IMR-90 (cell line): ENCODE measurements around the gene PTEN. TPM values are rescaled to one million over a fixed set of nuclear protein-coding genes. Genes with fewer than 3 reads are reported as not detected.

ENCODE experiments used
- ATAC-seq: fragments of 200-7000 bp; cut with Tn5 transposase; 2 replicates; pipeline ENCODE4 v1.9.1; 2020; ENCODE audit warnings: low read depth, mild to moderate bottlenecking, moderate library complexity
- BruUV-seq: library from RNA; stranded (reverse); fragments of 400-500 nt; replicated peaks from 2 replicates; lab custom pipeline; 2021; lab: Mats Ljungman, UMichigan
- CTCF ChIA-PET: fragments of 300-600 bp; formaldehyde crosslinking; extraction: SDS; loops from one replicate; lab custom pipeline; 2021; ENCODE audit warnings: antibody characterized with exemption; lab: Yijun Ruan, JAX
- POLR2A ChIA-PET: fragments of 300-600 bp; sonication (Branson Sonifier 250); formaldehyde crosslinking; loops from one replicate; lab custom pipeline; 2022; ENCODE audit warnings: antibody characterized with exemption; ENCODE audit not compliant: unreplicated experiment; lab: Charles Lee
- DNase-seq: peaks from one replicate; pipeline ENCODE4 v3.0.0; 2013
- H2AFZ ChIP-seq: replicated peaks from 2 replicates; pipeline ENCODE3; 2013; ENCODE audit warnings: low read length, mild to moderate bottlenecking; ENCODE audit not compliant: poor library complexity
- H2AK5ac ChIP-seq: 2 replicates; pipeline ENCODE4 v1.6.1; 2013; ENCODE audit warnings: low read depth, low read length, inconsistent platforms
- H2AK9ac ChIP-seq: replicated peaks from 2 replicates; pipeline ENCODE3; 2013; ENCODE audit warnings: mild to moderate bottlenecking, low read depth, low read length, moderate library complexity; ENCODE audit not compliant: poor library complexity
- H2BK120ac ChIP-seq: 2 replicates; pipeline ENCODE4 v1.6.1; 2013; ENCODE audit warnings: low read depth, low read length, inconsistent platforms
- H2BK15ac ChIP-seq: 3 replicates; pipeline ENCODE4 v1.6.1; 2013; ENCODE audit warnings: low read depth, low read length, inconsistent platforms
- H2BK20ac ChIP-seq: 2 replicates; pipeline ENCODE4 v1.6.1; 2013; ENCODE audit warnings: low read depth, mild to moderate bottlenecking, inconsistent platforms, low read length, moderate library complexity
- H2BK5ac ChIP-seq: 2 replicates; pipeline ENCODE4 v1.6.1; 2013; ENCODE audit warnings: mild to moderate bottlenecking, low read depth, low read length, inconsistent platforms; ENCODE audit not compliant: poor library complexity, severe bottlenecking
- H3K14ac ChIP-seq: replicated peaks from 2 replicates; pipeline ENCODE4 v1.6.1; 2013; ENCODE audit warnings: low read depth, low read length, inconsistent platforms
- H3K18ac ChIP-seq: 2 replicates; pipeline ENCODE4 v1.6.1; 2013; ENCODE audit warnings: low read depth, low read length, control low read depth
- H3K23ac ChIP-seq: 2 replicates; pipeline ENCODE4 v1.6.1; 2013; ENCODE audit warnings: low read depth, low read length, inconsistent platforms
- H3K27ac ChIP-seq: 2 replicates; pipeline ENCODE4 v1.5.1; 2013; ENCODE audit warnings: mild to moderate bottlenecking, control low read depth, low read length; ENCODE audit not compliant: insufficient read depth
- H3K27me3 ChIP-seq: 2 replicates; pipeline ENCODE4 v1.6.1; 2013; ENCODE audit warnings: low read length; ENCODE audit not compliant: control insufficient read depth, insufficient read depth
- H3K36me3 ChIP-seq: 2 replicates; pipeline ENCODE4 v1.6.1; 2013; ENCODE audit warnings: low read length, mixed read lengths; ENCODE audit not compliant: control insufficient read depth, insufficient read depth
- H3K4ac ChIP-seq: 2 replicates; pipeline ENCODE4 v1.6.1; 2013; ENCODE audit warnings: low read depth, low read length, inconsistent platforms
- H3K4me1 ChIP-seq: 2 replicates; pipeline ENCODE4 v1.6.1; 2013; ENCODE audit warnings: low read length, mixed read lengths; ENCODE audit not compliant: control insufficient read depth, insufficient read depth
- H3K4me2 ChIP-seq: 2 replicates; pipeline ENCODE4 v1.6.1; 2013; ENCODE audit warnings: low read depth, mild to moderate bottlenecking, control low read depth, low read length, moderate library complexity
- H3K4me3 ChIP-seq: 2 replicates; pipeline ENCODE4 v1.5.1; 2013; ENCODE audit warnings: low read depth, mild to moderate bottlenecking, control low read depth, low read length, moderate library complexity; ENCODE audit not compliant: insufficient read depth
- H3K56ac ChIP-seq: 2 replicates; pipeline ENCODE4 v1.6.1; 2013; ENCODE audit warnings: low read length, inconsistent platforms; ENCODE audit not compliant: insufficient read depth; ENCODE audit errors: extremely low read depth
- H3K79me1 ChIP-seq, 2 experiments: 2 replicates each; pipeline ENCODE4 v1.6.1; 2013; ENCODE audit warnings: low read length in 2 of 2, inconsistent platforms in 1 of 2, low read depth in 1 of 2
- H3K9ac ChIP-seq: 2 replicates; pipeline ENCODE4 v1.6.1; 2013; ENCODE audit warnings: low read depth, low read length, control low read depth
- H3K9me1 ChIP-seq: 2 replicates; pipeline ENCODE4 v1.6.1; 2013; ENCODE audit warnings: low read length, inconsistent platforms; ENCODE audit not compliant: insufficient read depth
- H3K9me3 ChIP-seq: 2 replicates; pipeline ENCODE4 v1.6.1; 2013; ENCODE audit warnings: low read length; ENCODE audit not compliant: control insufficient read depth, insufficient read depth
- H4K20me1 ChIP-seq: 2 replicates; pipeline ENCODE4 v1.6.1; 2013; ENCODE audit warnings: low read length, inconsistent platforms; ENCODE audit not compliant: insufficient read depth
- H4K5ac ChIP-seq: 2 replicates; pipeline ENCODE4 v1.6.1; 2013; ENCODE audit warnings: mild to moderate bottlenecking, low read depth, low read length, control low read depth
- H4K8ac ChIP-seq, 2 experiments: 2 replicates each; pipeline ENCODE4 v1.6.1; 2013; ENCODE audit warnings: low read depth in 2 of 2, low read length in 2 of 2, control low read depth in 1 of 2, inconsistent platforms in 1 of 2
- H4K91ac ChIP-seq: 2 replicates; pipeline ENCODE4 v1.6.1; 2013; ENCODE audit warnings: low read depth, low read length, inconsistent platforms; ENCODE audit not compliant: insufficient read depth
- CEBPB ChIP-seq: IDR thresholded peaks from 2 replicates; pipeline ENCODE4 v1.6.1; 2012; ENCODE audit warnings: low read depth, low read length, improper control_type of control experiment
- NFE2L2 ChIP-seq: fragments of 150-350 bp; IDR thresholded peaks from 2 replicates; pipeline ENCODE4 v1.6.1; 2016; ENCODE audit warnings: low read depth, mild to moderate bottlenecking, low read length
- WGBS, 2 experiments: methylation state at CpG; one replicate each; pipeline versions ENCODE4 v1.1.5 to v1.1.7; 2013; ENCODE audit warnings: missing lambda C conversion rate in 2 of 2; ENCODE audit not compliant: insufficient read length in 1 of 2; ENCODE audit errors: extremely low coverage in 2 of 2; 5-methylcytosine and 5-hydroxymethylcytosine counted together
- dilution Hi-C: fragments of 300-500 bp; cut with HindIII; formaldehyde crosslinking; loops from one replicate; pipeline ENCODE4 v1.14.3; 2018; ENCODE audit warnings: low sequenced_read_pairs; ENCODE audit not compliant: unreplicated experiment
- in situ Hi-C: fragments of 300-500 bp; cut with MboI; formaldehyde crosslinking; loops from 3 replicates; pipeline ENCODE4 v1.14.3; 2019; ENCODE audit warnings: low sequenced_read_pairs, inconsistent platforms, mixed read lengths
- intact Hi-C: fragments of 100-400 bp; cut with micrococcal nuclease; formaldehyde crosslinking; loops from 2 replicates; pipeline ENCODE4 v1.10.0; 2022
- polyA plus RNA-seq, 3 experiments: library from polyadenylated mRNA; depleted of rRNA; stranded (reverse); fragments of >200 nt; gene quantifications; 2 replicates each; pipeline ENCODE4 v1.2.3, GENCODE V29; 2012; ENCODE audit warnings: low replicate concordance in 1 of 3
- total RNA-seq: library from RNA; depleted of rRNA; stranded (reverse); fragments of >200 nt; gene quantifications from 2 replicates; pipeline ENCODE4 v1.2.3, GENCODE V29; 2012

The PTEN gene
- total and polyA plus RNA-seq, 2 of the 4 experiments (the other 2 are of a cell fraction), result 12.0 to 38.9 TPM

- dilution Hi-C loops (no loop called here), in situ Hi-C loops (no loop called here), intact Hi-C loops (no loop called here)
- BruUV-seq, result no TSS peak
- ATAC-seq, result no peak
- Histone ChIP-seq H3K79me1 (peaks cover 24 to 41% of the 10 kb centered on the region in 2 experiments), H4K91ac (no peak overlapping the region), H3K18ac (no peak overlapping the region), H3K4me3 (no peak overlapping the region), H3K27ac (no peak overlapping the region), H2BK15ac (no peak overlapping the region), H3K9me1 (peaks cover 3% of the 10 kb centered on the region; the same call in 1 of the 2 replicates), H2AFZ (no peak overlapping the region), H3K9me3 (no peaks in the 10 kb centered on the region), H3K23ac (no peak overlapping the region), H2BK5ac (no peak overlapping the region), H3K4me2 (no peak overlapping the region), H3K9ac (no peak overlapping the region), H3K14ac (no peak overlapping the region), H3K56ac (no peak overlapping the region), H3K27me3 (no peaks in the 10 kb centered on the region), H3K36me3 (peaks cover 14% of the 10 kb centered on the region; the same call in 1 of the 2 replicates), H4K20me1 (peaks cover 7% of the 10 kb centered on the region; the same call in 1 of the 2 replicates), H4K5ac (no peak overlapping the region), H2BK20ac (no peak overlapping the region), H2AK5ac (no peak overlapping the region), H3K4ac (no peak overlapping the region), H2AK9ac (no peak overlapping the region), H2BK120ac (no peak overlapping the region), H4K8ac (no peak overlapping the region), H3K4me1 (peaks cover 5% of the 10 kb centered on the region; the same call in 1 of the 2 replicates)
- ChIA-PET CTCF (no interaction called here), POLR2A (no interaction called here)
- TF ChIP-seq NFE2L2 (no peak), CEBPB (peak; percentile 93)
- WGBS, 2 experiments, result no CpG with 5 or more reads among the region's 2 CpGs
- no peak for DNase-seq
These were observed 89.2 kb downstream of the PTEN start for GRCh38 chr10:87952612-87953011.
